HEK293T (cell line): ENCODE data around the gene PROSER2.

Experiments
- HDGF ChIP-seq: fragments of 450-650 bp; IDR thresholded peaks from 2 replicates; pipeline ENCODE4 v1.6.1; 2017; ENCODE audit warnings: antibody characterized with exemption, borderline replicate concordance
- SP1 ChIP-seq: fragments of 450-650 bp; IDR thresholded peaks from 2 replicates; pipeline ENCODE4 v1.6.1; 2017
- ZNF384 ChIP-seq: fragments of 450-650 bp; IDR thresholded peaks from 2 replicates; pipeline ENCODE4 v1.6.1; 2016

- no peak for TF ChIP-seq SP1
- TF ChIP-seq ZNF384: no peak
- no peak for TF ChIP-seq HDGF
Measured at GRCh38 chr10:11899067-11899876, 76.1 kb downstream of the PROSER2 start.
